IMR-90 (cell line): ENCODE measurements around the gene RAB1A. TPM values are rescaled to one million over a fixed set of nuclear protein-coding genes. Genes with fewer than 3 reads are reported as not detected.

Experiments
- ATAC-seq: fragments of 200-7000 bp; cut with Tn5 transposase; 2 replicates; pipeline ENCODE4 v1.9.1; 2020; ENCODE audit warnings: low read depth, mild to moderate bottlenecking, moderate library complexity
- BruUV-seq: library from RNA; stranded (reverse); fragments of 400-500 nt; replicated peaks from 2 replicates; lab custom pipeline; 2021; lab: Mats Ljungman, UMichigan
- CTCF ChIA-PET: fragments of 300-600 bp; formaldehyde crosslinking; extraction: SDS; loops from one replicate; lab custom pipeline; 2021; ENCODE audit warnings: antibody characterized with exemption; lab: Yijun Ruan, JAX
- POLR2A ChIA-PET: fragments of 300-600 bp; sonication (Branson Sonifier 250); formaldehyde crosslinking; loops from one replicate; lab custom pipeline; 2022; ENCODE audit warnings: antibody characterized with exemption; ENCODE audit not compliant: unreplicated experiment; lab: Charles Lee
- DNase-seq: peaks from one replicate; pipeline ENCODE4 v3.0.0; 2013
- H2AFZ ChIP-seq: replicated peaks from 2 replicates; pipeline ENCODE3; 2013; ENCODE audit warnings: low read length, mild to moderate bottlenecking; ENCODE audit not compliant: poor library complexity
- H2AK5ac ChIP-seq: 2 replicates; pipeline ENCODE4 v1.6.1; 2013; ENCODE audit warnings: low read depth, low read length, inconsistent platforms
- H2AK9ac ChIP-seq: replicated peaks from 2 replicates; pipeline ENCODE3; 2013; ENCODE audit warnings: mild to moderate bottlenecking, low read depth, low read length, moderate library complexity; ENCODE audit not compliant: poor library complexity
- H2BK120ac ChIP-seq: 2 replicates; pipeline ENCODE4 v1.6.1; 2013; ENCODE audit warnings: low read depth, low read length, inconsistent platforms
- H2BK15ac ChIP-seq: 3 replicates; pipeline ENCODE4 v1.6.1; 2013; ENCODE audit warnings: low read depth, low read length, inconsistent platforms
- H2BK20ac ChIP-seq: 2 replicates; pipeline ENCODE4 v1.6.1; 2013; ENCODE audit warnings: low read depth, mild to moderate bottlenecking, inconsistent platforms, low read length, moderate library complexity
- H2BK5ac ChIP-seq: 2 replicates; pipeline ENCODE4 v1.6.1; 2013; ENCODE audit warnings: mild to moderate bottlenecking, low read depth, low read length, inconsistent platforms; ENCODE audit not compliant: poor library complexity, severe bottlenecking
- H3K14ac ChIP-seq: replicated peaks from 2 replicates; pipeline ENCODE4 v1.6.1; 2013; ENCODE audit warnings: low read depth, low read length, inconsistent platforms
- H3K18ac ChIP-seq: 2 replicates; pipeline ENCODE4 v1.6.1; 2013; ENCODE audit warnings: low read depth, low read length, control low read depth
- H3K23ac ChIP-seq: 2 replicates; pipeline ENCODE4 v1.6.1; 2013; ENCODE audit warnings: low read depth, low read length, inconsistent platforms
- H3K27ac ChIP-seq: 2 replicates; pipeline ENCODE4 v1.5.1; 2013; ENCODE audit warnings: mild to moderate bottlenecking, control low read depth, low read length; ENCODE audit not compliant: insufficient read depth
- H3K27me3 ChIP-seq: 2 replicates; pipeline ENCODE4 v1.6.1; 2013; ENCODE audit warnings: low read length; ENCODE audit not compliant: control insufficient read depth, insufficient read depth
- H3K36me3 ChIP-seq: 2 replicates; pipeline ENCODE4 v1.6.1; 2013; ENCODE audit warnings: low read length, mixed read lengths; ENCODE audit not compliant: control insufficient read depth, insufficient read depth
- H3K4ac ChIP-seq: 2 replicates; pipeline ENCODE4 v1.6.1; 2013; ENCODE audit warnings: low read depth, low read length, inconsistent platforms
- H3K4me1 ChIP-seq: 2 replicates; pipeline ENCODE4 v1.6.1; 2013; ENCODE audit warnings: low read length, mixed read lengths; ENCODE audit not compliant: control insufficient read depth, insufficient read depth
- H3K4me2 ChIP-seq: 2 replicates; pipeline ENCODE4 v1.6.1; 2013; ENCODE audit warnings: low read depth, mild to moderate bottlenecking, control low read depth, low read length, moderate library complexity
- H3K4me3 ChIP-seq: 2 replicates; pipeline ENCODE4 v1.5.1; 2013; ENCODE audit warnings: low read depth, mild to moderate bottlenecking, control low read depth, low read length, moderate library complexity; ENCODE audit not compliant: insufficient read depth
- H3K56ac ChIP-seq: 2 replicates; pipeline ENCODE4 v1.6.1; 2013; ENCODE audit warnings: low read length, inconsistent platforms; ENCODE audit not compliant: insufficient read depth; ENCODE audit errors: extremely low read depth
- H3K79me1 ChIP-seq, 2 experiments: 2 replicates each; pipeline ENCODE4 v1.6.1; 2013; ENCODE audit warnings: low read length in 2 of 2, inconsistent platforms in 1 of 2, low read depth in 1 of 2
- H3K9ac ChIP-seq: 2 replicates; pipeline ENCODE4 v1.6.1; 2013; ENCODE audit warnings: low read depth, low read length, control low read depth
- H3K9me1 ChIP-seq: 2 replicates; pipeline ENCODE4 v1.6.1; 2013; ENCODE audit warnings: low read length, inconsistent platforms; ENCODE audit not compliant: insufficient read depth
- H3K9me3 ChIP-seq: 2 replicates; pipeline ENCODE4 v1.6.1; 2013; ENCODE audit warnings: low read length; ENCODE audit not compliant: control insufficient read depth, insufficient read depth
- H4K20me1 ChIP-seq: 2 replicates; pipeline ENCODE4 v1.6.1; 2013; ENCODE audit warnings: low read length, inconsistent platforms; ENCODE audit not compliant: insufficient read depth
- H4K5ac ChIP-seq: 2 replicates; pipeline ENCODE4 v1.6.1; 2013; ENCODE audit warnings: mild to moderate bottlenecking, low read depth, low read length, control low read depth
- H4K8ac ChIP-seq, 2 experiments: 2 replicates each; pipeline ENCODE4 v1.6.1; 2013; ENCODE audit warnings: low read depth in 2 of 2, low read length in 2 of 2, control low read depth in 1 of 2, inconsistent platforms in 1 of 2
- H4K91ac ChIP-seq: 2 replicates; pipeline ENCODE4 v1.6.1; 2013; ENCODE audit warnings: low read depth, low read length, inconsistent platforms; ENCODE audit not compliant: insufficient read depth
- BHLHE40 ChIP-seq: fragments of 150-350 bp; IDR thresholded peaks from 2 replicates; pipeline ENCODE4 v1.6.1; 2016; ENCODE audit warnings: mild to moderate bottlenecking, low read depth, low read length
- CEBPB ChIP-seq: IDR thresholded peaks from 2 replicates; pipeline ENCODE4 v1.6.1; 2012; ENCODE audit warnings: low read depth, low read length, improper control_type of control experiment
- CHD1 ChIP-seq: IDR thresholded peaks from 2 replicates; pipeline ENCODE4 v1.6.1; 2012; ENCODE audit warnings: low read depth, low read length, improper control_type of control experiment
- ELK1 ChIP-seq: fragments of 150-350 bp; IDR thresholded peaks from 2 replicates; pipeline ENCODE4 v1.6.1; 2016; ENCODE audit warnings: low read depth, mild to moderate bottlenecking, low read length, moderate library complexity, borderline replicate concordance
- FOS ChIP-seq: fragments of 150-350 bp; IDR thresholded peaks from 2 replicates; pipeline ENCODE4 v1.6.1; 2016; ENCODE audit warnings: low read depth, low read length
- MAFK ChIP-seq: IDR thresholded peaks from 2 replicates; pipeline ENCODE4 v1.6.1; 2012; ENCODE audit warnings: low read depth, low read length, improper control_type of control experiment
- MAZ ChIP-seq: IDR thresholded peaks from 2 replicates; pipeline ENCODE4 v1.6.1; 2012; ENCODE audit warnings: low read depth, mild to moderate bottlenecking, low read length, improper control_type of control experiment, moderate library complexity, borderline replicate concordance
- MXI1 ChIP-seq: IDR thresholded peaks from 2 replicates; pipeline ENCODE4 v1.6.1; 2012; ENCODE audit warnings: low read depth, mild to moderate bottlenecking, low read length, moderate library complexity, borderline replicate concordance
- NFE2L2 ChIP-seq: fragments of 150-350 bp; IDR thresholded peaks from 2 replicates; pipeline ENCODE4 v1.6.1; 2016; ENCODE audit warnings: low read depth, mild to moderate bottlenecking, low read length
- POLR2A ChIP-seq: IDR thresholded peaks from 2 replicates; pipeline ENCODE4 v1.6.1; 2012; ENCODE audit warnings: mild to moderate bottlenecking, low read depth, low read length
- RAD21 ChIP-seq: IDR thresholded peaks from 2 replicates; pipeline ENCODE4 v1.6.1; 2012; ENCODE audit warnings: low read length, improper control_type of control experiment
- RFX5 ChIP-seq: IDR thresholded peaks from 2 replicates; pipeline ENCODE4 v1.8.0; 2012; ENCODE audit warnings: low read depth, mild to moderate bottlenecking, low read length, moderate library complexity
- SMC3 ChIP-seq: fragments of 150-350 bp; IDR thresholded peaks from 2 replicates; pipeline ENCODE4 v1.6.1; 2016; ENCODE audit warnings: low read depth, mild to moderate bottlenecking, antibody characterized with exemption, low read length, moderate library complexity
- WGBS, 2 experiments: methylation state at CpG; one replicate each; pipeline versions ENCODE4 v1.1.5 to v1.1.7; 2013; ENCODE audit warnings: missing lambda C conversion rate in 2 of 2; ENCODE audit not compliant: insufficient read length in 1 of 2; ENCODE audit errors: extremely low coverage in 2 of 2; 5-methylcytosine and 5-hydroxymethylcytosine counted together
- dilution Hi-C: fragments of 300-500 bp; cut with HindIII; formaldehyde crosslinking; loops from one replicate; pipeline ENCODE4 v1.14.3; 2018; ENCODE audit warnings: low sequenced_read_pairs; ENCODE audit not compliant: unreplicated experiment
- in situ Hi-C: fragments of 300-500 bp; cut with MboI; formaldehyde crosslinking; loops from 3 replicates; pipeline ENCODE4 v1.14.3; 2019; ENCODE audit warnings: low sequenced_read_pairs, inconsistent platforms, mixed read lengths
- intact Hi-C: fragments of 100-400 bp; cut with micrococcal nuclease; formaldehyde crosslinking; loops from 2 replicates; pipeline ENCODE4 v1.10.0; 2022
- polyA plus RNA-seq, 3 experiments: library from polyadenylated mRNA; depleted of rRNA; stranded (reverse); fragments of >200 nt; gene quantifications; 2 replicates each; pipeline ENCODE4 v1.2.3, GENCODE V29; 2012; ENCODE audit warnings: low replicate concordance in 1 of 3
- total RNA-seq: library from RNA; depleted of rRNA; stranded (reverse); fragments of >200 nt; gene quantifications from 2 replicates; pipeline ENCODE4 v1.2.3, GENCODE V29; 2012
- TF ChIP-seq, protein P1 (sequence below): fragments of 150-350 bp; IDR thresholded peaks from 2 replicates; pipeline ENCODE4 v1.6.1; 2017; ENCODE audit warnings: mild to moderate bottlenecking, antibody characterized with exemption, low read length, low read depth
- TF ChIP-seq, protein P2 (sequence below): conservative IDR thresholded peaks from 2 replicates; pipeline ENCODE4 v1.5.1; 2012; ENCODE audit warnings: mild to moderate bottlenecking, low read depth, low read length, improper control_type of control experiment

Gene RAB1A
- total and polyA plus RNA-seq, 2 of the 4 experiments (the other 2 are of a cell fraction), result 114 to 169 TPM

DNA sequence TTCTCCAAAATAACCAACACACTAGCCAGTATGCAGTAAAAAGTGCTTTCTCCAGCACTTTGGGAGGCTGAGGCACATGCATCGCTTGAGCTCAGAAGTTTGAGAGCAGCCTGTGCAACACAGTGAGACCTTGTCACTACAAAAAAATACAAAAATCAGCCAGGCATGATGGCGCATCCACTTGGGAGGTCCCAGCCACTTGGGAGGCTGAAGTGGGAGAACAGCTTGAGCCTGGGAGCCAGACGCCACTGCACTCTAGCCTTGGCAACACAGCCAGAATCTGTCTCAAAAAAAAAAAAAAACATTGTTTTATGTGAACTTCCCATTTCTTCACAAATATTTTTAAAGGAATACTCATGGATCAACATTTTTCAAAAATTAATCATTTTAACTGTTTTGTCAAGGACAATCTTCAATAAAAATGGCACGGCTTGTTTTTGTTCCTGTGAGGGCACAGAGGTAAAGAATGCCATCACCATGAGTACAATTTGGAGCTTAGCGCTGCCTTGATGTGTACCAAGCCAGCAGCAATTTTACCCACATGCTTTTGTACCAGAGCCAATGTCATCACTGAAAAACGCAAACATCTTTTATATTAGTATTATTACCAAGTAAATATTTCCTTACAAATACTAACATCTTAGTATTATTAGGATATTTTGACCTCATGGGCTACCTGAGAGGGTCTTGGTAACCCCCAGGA, 26.7 kb downstream of the RAB1A start:
- H3K27ac ChIP-seq, result no peak overlapping the region
- H3K4me1 ChIP-seq, result no peaks in the 10 kb centered on the region; the same call in 1 of the 2 replicates
- no peak overlapping the region for H3K4me3 ChIP-seq
- TF ChIP-seq NFE2L2 (no peak), SMC3 (no peak), RFX5 (no peak), POLR2A (no peak), ELK1 (no peak), MXI1 (no peak), CHD1 (no peak), BHLHE40 (no peak), MAZ (no peak), MAFK (no peak), FOS (no peak), RAD21 (no peak), CEBPB (no peak)
- TF ChIP-seq, protein P1, sequence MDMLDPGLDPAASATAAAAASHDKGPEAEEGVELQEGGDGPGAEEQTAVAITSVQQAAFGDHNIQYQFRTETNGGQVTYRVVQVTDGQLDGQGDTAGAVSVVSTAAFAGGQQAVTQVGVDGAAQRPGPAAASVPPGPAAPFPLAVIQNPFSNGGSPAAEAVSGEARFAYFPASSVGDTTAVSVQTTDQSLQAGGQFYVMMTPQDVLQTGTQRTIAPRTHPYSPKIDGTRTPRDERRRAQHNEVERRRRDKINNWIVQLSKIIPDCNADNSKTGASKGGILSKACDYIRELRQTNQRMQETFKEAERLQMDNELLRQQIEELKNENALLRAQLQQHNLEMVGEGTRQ, result no peak
- TF ChIP-seq, protein P2, sequence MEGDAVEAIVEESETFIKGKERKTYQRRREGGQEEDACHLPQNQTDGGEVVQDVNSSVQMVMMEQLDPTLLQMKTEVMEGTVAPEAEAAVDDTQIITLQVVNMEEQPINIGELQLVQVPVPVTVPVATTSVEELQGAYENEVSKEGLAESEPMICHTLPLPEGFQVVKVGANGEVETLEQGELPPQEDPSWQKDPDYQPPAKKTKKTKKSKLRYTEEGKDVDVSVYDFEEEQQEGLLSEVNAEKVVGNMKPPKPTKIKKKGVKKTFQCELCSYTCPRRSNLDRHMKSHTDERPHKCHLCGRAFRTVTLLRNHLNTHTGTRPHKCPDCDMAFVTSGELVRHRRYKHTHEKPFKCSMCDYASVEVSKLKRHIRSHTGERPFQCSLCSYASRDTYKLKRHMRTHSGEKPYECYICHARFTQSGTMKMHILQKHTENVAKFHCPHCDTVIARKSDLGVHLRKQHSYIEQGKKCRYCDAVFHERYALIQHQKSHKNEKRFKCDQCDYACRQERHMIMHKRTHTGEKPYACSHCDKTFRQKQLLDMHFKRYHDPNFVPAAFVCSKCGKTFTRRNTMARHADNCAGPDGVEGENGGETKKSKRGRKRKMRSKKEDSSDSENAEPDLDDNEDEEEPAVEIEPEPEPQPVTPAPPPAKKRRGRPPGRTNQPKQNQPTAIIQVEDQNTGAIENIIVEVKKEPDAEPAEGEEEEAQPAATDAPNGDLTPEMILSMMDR, result no peak
- in situ Hi-C loops (no loop called here), intact Hi-C loops (no loop called here), dilution Hi-C loops (no loop called here)
- H3K9me1 ChIP-seq, result peaks cover 13% of the 10 kb centered on the region
- H4K20me1 ChIP-seq, result peaks cover 82% of the 10 kb centered on the region
- H3K9me3 ChIP-seq, result no peaks in the 10 kb centered on the region
- H4K5ac ChIP-seq, result no peak overlapping the region
- POLR2A ChIA-PET, result no interaction called here
- BruUV-seq, result no TSS peak
- DNase-seq (no peak), ATAC-seq (no peak)
- no peaks in the 10 kb centered on the region for H3K27me3 ChIP-seq
- H3K9ac ChIP-seq, result no peak overlapping the region
- H2BK15ac ChIP-seq, result no peak overlapping the region
- H2BK5ac ChIP-seq, result no peak overlapping the region
- H3K4ac ChIP-seq, result no peak overlapping the region
- no peak overlapping the region for H2BK120ac ChIP-seq
- no peak overlapping the region for H4K8ac ChIP-seq
- H2AK5ac ChIP-seq, result no peak overlapping the region
- no peak overlapping the region for H3K14ac ChIP-seq
- H4K91ac ChIP-seq, result no peak overlapping the region
- no peak overlapping the region for H3K18ac ChIP-seq
- H3K4me2 ChIP-seq, result no peak overlapping the region
- no peak overlapping the region for H2AK9ac ChIP-seq
- H3K79me1 ChIP-seq, result peaks cover 19 to 60% of the 10 kb centered on the region in 2 experiments
- CTCF ChIA-PET, result no interaction called here
- peaks cover 36% of the 10 kb centered on the region for H3K36me3 ChIP-seq
- no peak overlapping the region for H2BK20ac ChIP-seq
- H3K23ac ChIP-seq, result no peak overlapping the region
- H3K56ac ChIP-seq, result no peak overlapping the region
- no peak overlapping the region for H2AFZ ChIP-seq
- WGBS, 2 experiments, result 100% methylated on average over 1 of the region's 6 CpGs; no CpG with 5 or more reads in 1 of the 2 experiments
